ENCODE measurements around the gene FER.
"Not testable (repeated sequence)": the region's sequence is repeated elsewhere in the genome, so short reads cannot be mapped to it uniquely, and the experiment has no call there.

The FER gene

DNA sequence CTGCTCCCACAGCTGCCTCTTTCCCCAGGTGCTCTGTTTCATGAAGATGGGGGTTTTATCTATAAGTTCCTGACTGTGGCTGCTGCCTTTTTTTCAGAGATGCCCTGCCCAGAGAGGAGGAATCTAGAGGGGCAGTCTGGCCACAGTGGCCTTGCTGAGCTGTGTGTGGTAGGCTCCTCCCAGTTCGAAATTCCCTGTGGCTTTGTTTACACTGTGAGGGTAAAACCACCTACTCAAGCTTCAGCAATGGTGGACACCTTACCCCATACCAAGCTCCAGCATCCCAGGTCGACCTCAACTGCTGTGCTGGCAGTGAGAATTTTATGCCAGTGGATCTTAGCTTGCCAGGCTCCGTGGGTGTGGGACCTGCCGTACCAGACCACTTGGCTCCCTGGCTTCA is 250.0 kb downstream of the FER start:
- Histone ChIP-seq H3K9me3 (ENCODE audit: control insufficient read depth, insufficient read depth, low read depth, low read length) (peaks cover 8% of the 10 kb centered on the region; the same call in 1 of the 2 replicates), H3K27me3 (ENCODE audit: control insufficient read depth, insufficient read depth, low read length) (no peaks in the 10 kb centered on the region)

DNA sequence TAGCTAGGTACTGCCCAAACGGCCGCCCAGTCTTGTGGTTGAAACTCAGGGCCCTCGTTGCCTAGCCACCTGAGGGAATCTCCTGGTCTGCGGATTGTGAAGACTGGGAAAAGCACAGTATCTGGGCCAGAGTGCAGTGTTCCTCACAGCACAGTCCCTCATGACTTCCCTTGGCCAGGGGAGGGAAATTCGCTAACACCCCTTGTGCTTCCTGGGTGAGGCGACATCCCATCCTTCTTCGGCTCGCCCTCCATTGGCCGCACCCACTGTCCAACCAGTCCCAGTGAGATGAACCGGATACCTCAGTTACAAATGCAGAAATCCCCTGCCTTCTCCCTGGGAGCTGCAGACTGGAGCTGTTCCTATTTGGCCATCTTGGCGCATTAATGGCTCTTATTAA is 250.5 kb downstream of the FER start:
- Histone ChIP-seq H3K9ac (ENCODE audit: low read length) (no peak overlapping the region), H3K4me3 (ENCODE audit: low read depth, low read length) (no peak overlapping the region), H3K27ac (ENCODE audit: low read depth, low read length) (no peak overlapping the region), H3K4me1 (ENCODE audit: control insufficient read depth, insufficient read depth, low read length) (no peaks in the 10 kb centered on the region), H3K9me3 (ENCODE audit: control insufficient read depth, insufficient read depth, low read depth, low read length) (peaks cover 6% of the 10 kb centered on the region; the same call in 1 of the 2 replicates), H3K36me3 (ENCODE audit: control insufficient read depth, insufficient read depth, low read length) (no peaks in the 10 kb centered on the region), H3K27me3 (ENCODE audit: control insufficient read depth, insufficient read depth, low read length) (no peaks in the 10 kb centered on the region)

More for the DNA sequence above, 250.0 kb downstream of the FER start:
- Histone ChIP-seq H3K36me3 (ENCODE audit: control insufficient read depth, insufficient read depth, low read length) (no peaks in the 10 kb centered on the region), H3K27ac (ENCODE audit: low read depth, low read length) (no peak overlapping the region), H3K4me1 (ENCODE audit: control insufficient read depth, insufficient read depth, low read length) (no peaks in the 10 kb centered on the region), H3K9ac (ENCODE audit: low read length) (no peak overlapping the region), H3K4me3 (ENCODE audit: low read depth, low read length) (no peak overlapping the region)

DNA sequence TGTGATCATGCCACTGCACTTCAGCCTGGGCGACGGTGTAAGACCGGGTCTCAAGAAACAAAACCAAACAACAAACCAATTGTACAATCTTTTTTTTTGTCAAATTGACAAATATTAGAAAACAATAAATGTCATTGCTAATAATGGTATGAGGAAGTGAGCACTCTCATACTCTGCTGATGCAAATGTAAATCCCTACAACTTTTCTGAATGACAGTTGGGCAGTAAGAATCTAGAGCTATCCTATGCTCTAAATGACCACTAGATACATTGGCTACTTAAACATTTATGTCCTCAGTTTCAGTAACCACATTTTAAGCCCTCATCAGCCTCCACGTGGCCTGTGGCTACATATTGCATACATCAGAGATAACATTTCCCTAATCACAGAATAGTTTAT is 256.2 kb downstream of the FER start:
- no peaks in the 10 kb centered on the region for H3K36me3 ChIP-seq (ENCODE audit: control insufficient read depth, insufficient read depth, low read length)
- H3K4me3 ChIP-seq (ENCODE audit: low read depth, low read length) = no peak overlapping the region
- H3K27ac ChIP-seq (ENCODE audit: low read depth, low read length) = no peak overlapping the region
- H3K27me3 ChIP-seq (ENCODE audit: control insufficient read depth, insufficient read depth, low read length) = no peaks in the 10 kb centered on the region
- no peaks in the 10 kb centered on the region for H3K9me3 ChIP-seq (ENCODE audit: control insufficient read depth, insufficient read depth, low read depth, low read length)
- no peaks in the 10 kb centered on the region for H3K4me1 ChIP-seq (ENCODE audit: control insufficient read depth, insufficient read depth, low read length)
- H3K9ac ChIP-seq (ENCODE audit: low read length) = no peak overlapping the region

DNA sequence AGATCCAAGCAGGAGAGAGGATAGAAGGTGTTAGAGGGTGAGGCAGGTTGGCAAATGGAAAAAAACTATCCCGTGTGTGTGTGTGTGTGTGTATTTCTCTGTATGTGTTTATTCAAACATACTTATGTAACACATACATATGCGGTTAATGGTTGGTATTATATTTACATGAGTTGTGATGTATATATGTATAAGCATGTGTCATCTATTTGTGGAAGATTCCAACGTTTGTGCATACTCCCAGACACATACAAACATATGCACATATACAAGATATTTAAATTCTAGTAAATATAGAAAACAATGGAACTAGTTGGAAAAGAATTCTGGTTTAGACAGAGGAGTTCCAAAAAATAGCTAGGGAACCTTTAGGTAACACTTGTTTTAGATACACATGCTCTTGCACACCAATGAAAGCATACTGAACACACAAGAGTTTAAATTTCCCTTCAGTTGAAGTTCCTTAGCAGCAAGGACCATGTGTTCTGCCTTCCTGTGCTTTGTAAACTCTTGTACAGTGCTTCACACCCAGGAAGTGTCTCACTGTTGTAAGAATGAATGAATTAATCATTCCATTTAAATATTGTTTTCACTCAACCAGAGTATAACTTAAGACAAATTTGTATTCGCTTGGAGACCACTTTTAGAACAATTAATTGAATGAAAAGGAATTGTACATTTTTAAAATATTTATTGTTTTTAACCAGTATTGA is 257.8 kb downstream of the FER start:
- H3K36me3 ChIP-seq (ENCODE audit: control insufficient read depth, insufficient read depth, low read length) = no peaks in the 10 kb centered on the region

DNA sequence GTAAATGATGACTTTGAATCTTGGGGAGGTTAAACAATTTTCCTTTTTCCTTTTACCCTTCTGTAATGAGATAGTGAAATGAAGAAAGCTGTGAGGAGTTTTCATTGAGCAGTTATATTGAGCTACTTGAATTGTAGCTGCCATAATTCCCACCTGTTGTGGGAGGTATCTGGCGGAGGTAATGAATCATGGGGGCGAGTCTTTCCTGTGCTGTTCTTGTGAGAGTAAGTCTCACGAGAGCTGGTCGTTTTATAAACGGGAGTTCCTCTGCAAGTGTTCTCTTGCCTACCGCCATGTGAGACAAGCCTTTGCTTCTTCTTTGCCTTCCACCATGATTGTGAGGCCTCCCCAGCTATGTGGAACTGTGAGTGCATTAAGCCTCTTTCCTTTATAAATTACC is 258.4 kb downstream of the FER start:
- H3K4me3 ChIP-seq (ENCODE audit: low read depth, low read length) = no peak overlapping the region
- H3K27me3 ChIP-seq (ENCODE audit: control insufficient read depth, insufficient read depth, low read length) = no peaks in the 10 kb centered on the region
- H3K27ac ChIP-seq (ENCODE audit: low read depth, low read length) = no peak overlapping the region

More for the DNA sequence above, 257.8 kb downstream of the FER start:
- Histone ChIP-seq H3K27me3 (ENCODE audit: control insufficient read depth, insufficient read depth, low read length) (no peaks in the 10 kb centered on the region), H3K4me3 (ENCODE audit: low read depth, low read length) (no peak overlapping the region), H3K9ac (ENCODE audit: low read length) (no peak overlapping the region), H3K27ac (ENCODE audit: low read depth, low read length) (no peak overlapping the region), H3K9me3 (ENCODE audit: control insufficient read depth, insufficient read depth, low read depth, low read length) (no peaks in the 10 kb centered on the region), H3K4me1 (ENCODE audit: control insufficient read depth, insufficient read depth, low read length) (no peaks in the 10 kb centered on the region)

DNA sequence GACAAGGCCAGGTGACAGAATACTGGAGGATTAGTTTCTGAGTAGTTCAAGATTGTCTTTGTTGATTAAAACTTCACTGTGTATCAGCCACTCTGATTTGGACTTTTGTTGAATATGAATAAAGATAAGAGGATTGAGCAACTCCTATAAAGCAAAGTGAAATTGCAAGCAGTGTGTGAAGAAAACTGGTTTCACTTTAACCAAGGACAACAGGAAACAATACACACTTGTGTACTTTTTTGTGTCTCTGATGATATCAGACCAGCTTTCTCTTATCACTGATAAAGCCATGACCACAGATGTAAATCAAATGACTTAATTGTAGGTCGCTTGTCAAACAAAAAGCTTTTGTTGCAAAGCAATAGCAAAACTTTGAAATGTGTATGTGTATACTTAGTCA is 268.6 kb downstream of the FER start:
- Histone ChIP-seq H3K36me3 (ENCODE audit: control insufficient read depth, insufficient read depth, low read length) (no peaks in the 10 kb centered on the region), H3K9ac (ENCODE audit: low read length) (no peak overlapping the region), H3K27me3 (ENCODE audit: control insufficient read depth, insufficient read depth, low read length) (no peaks in the 10 kb centered on the region), H3K9me3 (ENCODE audit: control insufficient read depth, insufficient read depth, low read depth, low read length) (no peaks in the 10 kb centered on the region), H3K4me3 (ENCODE audit: low read depth, low read length) (no peak overlapping the region), H3K4me1 (ENCODE audit: control insufficient read depth, insufficient read depth, low read length) (no peaks in the 10 kb centered on the region), H3K27ac (ENCODE audit: low read depth, low read length) (no peak overlapping the region)

More for the DNA sequence above, 258.4 kb downstream of the FER start:
- Histone ChIP-seq H3K9ac (ENCODE audit: low read length) (no peak overlapping the region), H3K36me3 (ENCODE audit: control insufficient read depth, insufficient read depth, low read length) (no peaks in the 10 kb centered on the region), H3K4me1 (ENCODE audit: control insufficient read depth, insufficient read depth, low read length) (no peaks in the 10 kb centered on the region), H3K9me3 (ENCODE audit: control insufficient read depth, insufficient read depth, low read depth, low read length) (no peaks in the 10 kb centered on the region)

DNA sequence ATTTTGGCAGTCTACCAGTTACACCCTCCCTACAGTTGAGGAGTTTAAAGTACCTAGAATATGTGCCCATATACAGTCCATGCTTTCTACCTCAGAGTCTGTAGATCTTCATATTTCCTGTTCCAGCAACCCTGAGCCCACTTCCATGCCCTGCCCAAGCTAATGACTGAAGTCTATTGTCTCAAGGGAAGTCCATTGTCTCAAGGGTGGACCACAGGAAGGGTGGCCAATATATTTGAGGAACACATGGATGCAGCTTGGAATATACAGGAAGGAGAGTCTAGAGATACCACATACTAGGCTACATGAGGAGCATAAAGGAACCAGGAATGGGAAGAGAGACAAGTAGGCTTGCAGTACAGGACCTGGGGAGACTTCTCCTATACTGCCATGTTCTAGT is 274.4 kb downstream of the FER start:
- Histone ChIP-seq H3K27me3 (ENCODE audit: control insufficient read depth, insufficient read depth, low read length) (no peaks in the 10 kb centered on the region), H3K27ac (ENCODE audit: low read depth, low read length) (no peak overlapping the region), H3K4me3 (ENCODE audit: low read depth, low read length) (no peak overlapping the region), H3K9me3 (ENCODE audit: control insufficient read depth, insufficient read depth, low read depth, low read length) (peaks cover 7% of the 10 kb centered on the region; the same call in 1 of the 2 replicates), H3K4me1 (ENCODE audit: control insufficient read depth, insufficient read depth, low read length) (no peaks in the 10 kb centered on the region), H3K9ac (ENCODE audit: low read length) (no peak overlapping the region), H3K36me3 (ENCODE audit: control insufficient read depth, insufficient read depth, low read length) (0 out of 2 replicates have a peak, but pooled peaks cover 3% of the 10 kb centered on the region)

DNA sequence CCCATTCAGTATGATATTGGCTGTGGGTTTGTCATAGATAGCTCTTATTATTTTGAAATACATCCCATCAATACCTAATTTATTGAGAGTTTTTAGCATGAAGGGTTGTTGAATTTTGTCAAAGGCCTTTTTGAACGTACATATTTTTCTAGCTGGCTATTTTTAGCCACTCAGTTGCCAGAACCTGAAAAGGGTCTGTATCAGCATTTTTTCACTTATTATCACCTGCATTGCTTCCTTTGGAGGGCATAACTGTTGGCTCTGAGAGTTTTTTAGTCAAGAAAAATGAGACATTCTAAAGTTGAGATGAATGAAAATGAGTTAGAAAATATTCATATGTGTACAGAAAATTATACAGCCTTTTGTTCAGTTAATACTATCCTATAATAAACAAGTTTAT is 278.0 kb downstream of the FER start:
- H3K9ac ChIP-seq (ENCODE audit: low read length); H3K27ac ChIP-seq (ENCODE audit: low read depth, low read length); H3K27me3 ChIP-seq (ENCODE audit: control insufficient read depth, insufficient read depth, low read length); H3K4me1 ChIP-seq (ENCODE audit: control insufficient read depth, insufficient read depth, low read length); H3K9me3 ChIP-seq (ENCODE audit: control insufficient read depth, insufficient read depth, low read depth, low read length); H3K36me3 ChIP-seq (ENCODE audit: control insufficient read depth, insufficient read depth, low read length); H3K4me3 ChIP-seq (ENCODE audit: low read depth, low read length): not testable (repeated sequence)

DNA sequence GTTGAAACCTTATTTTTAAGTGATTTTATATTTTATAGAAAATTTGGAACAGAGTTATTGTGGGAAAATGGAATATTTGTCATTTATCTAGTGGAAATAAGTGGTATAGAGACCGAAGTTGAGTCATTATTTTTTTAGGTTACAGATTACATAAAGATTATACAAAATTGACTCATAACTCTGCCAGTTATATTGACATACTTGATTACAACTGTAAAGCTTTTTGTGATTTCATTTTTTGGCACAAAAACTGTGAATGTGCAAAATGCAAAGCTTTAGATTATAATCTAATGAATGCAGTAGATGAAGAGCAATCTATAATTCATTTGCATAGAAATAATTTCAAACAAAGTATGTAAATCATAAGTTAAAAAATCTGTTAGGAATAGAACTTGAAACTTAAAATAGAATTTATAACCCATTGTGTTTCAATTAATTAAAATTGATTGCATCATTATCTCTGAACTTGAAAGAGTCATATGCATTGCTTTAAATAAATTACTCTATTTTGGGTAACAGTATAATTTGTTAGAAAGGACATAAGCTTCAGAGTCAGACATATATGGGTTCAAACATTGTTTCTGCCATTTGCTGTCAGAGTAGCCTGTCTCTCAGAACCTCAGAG is 280.4 kb downstream of the FER start:
- H3K9ac ChIP-seq (ENCODE audit: low read length) = no peak overlapping the region
- peaks cover 7% of the 10 kb centered on the region; the same call in 1 of the 2 replicates for H3K9me3 ChIP-seq (ENCODE audit: control insufficient read depth, insufficient read depth, low read depth, low read length)
- no peaks in the 10 kb centered on the region for H3K27me3 ChIP-seq (ENCODE audit: control insufficient read depth, insufficient read depth, low read length)
- no peak overlapping the region for H3K4me3 ChIP-seq (ENCODE audit: low read depth, low read length)
- H3K4me1 ChIP-seq (ENCODE audit: control insufficient read depth, insufficient read depth, low read length) = 0 out of 2 replicates have a peak, but pooled peaks cover 2% of the 10 kb centered on the region
- no peak overlapping the region for H3K27ac ChIP-seq (ENCODE audit: low read depth, low read length)
- 0 out of 2 replicates have a peak, but pooled peaks cover 3% of the 10 kb centered on the region for H3K36me3 ChIP-seq (ENCODE audit: control insufficient read depth, insufficient read depth, low read length)

DNA sequence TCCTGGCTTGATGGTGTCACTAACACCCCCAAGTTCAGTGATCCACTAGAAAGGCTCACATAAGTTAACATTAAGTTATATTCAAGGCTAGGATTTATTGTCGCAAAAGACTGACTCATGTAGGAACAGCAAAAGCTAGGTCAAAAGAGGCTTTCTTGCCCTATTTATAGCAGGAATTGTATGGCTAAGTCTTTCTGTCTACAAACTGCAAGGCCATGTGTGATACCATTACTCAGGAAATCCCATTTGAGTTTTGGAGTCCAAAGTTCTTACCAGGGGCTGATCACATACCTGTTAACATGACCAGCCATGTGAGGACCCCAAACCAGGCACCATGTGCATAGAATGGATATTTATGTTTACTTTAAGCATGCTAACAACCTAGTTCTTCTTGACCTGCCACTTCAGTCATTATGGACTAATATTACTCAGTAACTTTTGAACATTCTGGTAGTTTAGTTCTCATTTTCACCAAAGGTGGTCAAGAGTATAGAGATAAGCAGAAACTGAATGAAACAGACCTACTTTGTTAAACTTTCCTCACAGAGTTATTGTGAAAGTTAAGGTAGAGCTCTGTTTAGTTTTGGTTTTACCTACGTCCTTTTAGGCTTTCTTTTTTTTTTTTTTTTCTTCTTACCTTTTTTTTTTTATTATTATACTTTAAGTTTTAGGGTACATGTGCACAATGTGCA is 281.1 kb downstream of the FER start:
- Histone ChIP-seq H3K27ac (ENCODE audit: low read depth, low read length) (no peak overlapping the region), H3K27me3 (ENCODE audit: control insufficient read depth, insufficient read depth, low read length) (no peaks in the 10 kb centered on the region), H3K4me3 (ENCODE audit: low read depth, low read length) (no peak overlapping the region), H3K9ac (ENCODE audit: low read length) (no peak overlapping the region), H3K4me1 (ENCODE audit: control insufficient read depth, insufficient read depth, low read length) (0 out of 2 replicates have a peak, but pooled peaks cover 2% of the 10 kb centered on the region), H3K9me3 (ENCODE audit: control insufficient read depth, insufficient read depth, low read depth, low read length) (peaks cover 7% of the 10 kb centered on the region; the same call in 1 of the 2 replicates), H3K36me3 (ENCODE audit: control insufficient read depth, insufficient read depth, low read length) (0 out of 2 replicates have a peak, but pooled peaks cover 3% of the 10 kb centered on the region)

DNA sequence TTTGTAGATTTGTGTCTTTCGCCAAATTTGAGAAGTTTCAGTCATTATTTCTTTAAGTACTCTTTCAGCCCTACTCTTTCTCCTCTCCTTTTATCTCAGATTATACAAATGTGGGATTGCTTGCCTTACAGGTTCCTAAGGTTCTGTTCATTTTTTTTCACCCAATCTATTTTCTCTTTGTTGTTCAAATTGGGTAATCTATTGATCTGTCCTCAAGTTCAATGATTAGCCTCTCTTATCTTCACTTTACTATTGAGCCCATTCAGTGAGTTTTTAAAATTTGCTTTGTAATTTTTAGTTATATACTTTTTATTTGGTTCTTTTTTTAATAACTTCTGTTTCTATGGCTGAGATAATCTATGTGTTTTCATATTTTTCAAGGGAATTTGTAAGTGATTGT is 282.1 kb downstream of the FER start:
- Histone ChIP-seq H3K4me1 (ENCODE audit: control insufficient read depth, insufficient read depth, low read length) (0 out of 2 replicates have a peak, but pooled peaks cover 2% of the 10 kb centered on the region), H3K9ac (ENCODE audit: low read length) (no peak overlapping the region), H3K9me3 (ENCODE audit: control insufficient read depth, insufficient read depth, low read depth, low read length) (no peaks in the 10 kb centered on the region), H3K36me3 (ENCODE audit: control insufficient read depth, insufficient read depth, low read length) (no peaks in the 10 kb centered on the region), H3K4me3 (ENCODE audit: low read depth, low read length) (no peak overlapping the region), H3K27ac (ENCODE audit: low read depth, low read length) (no peak overlapping the region), H3K27me3 (ENCODE audit: control insufficient read depth, insufficient read depth, low read length) (no peaks in the 10 kb centered on the region)
